Measurements from ENCODE around the gene NUP153.
A peak's percentile ranks its signal among the peaks of the same experiment; 100 is the strongest.
"Not testable (repeated sequence)": the region's sequence is repeated elsewhere in the genome, so short reads cannot be mapped to it uniquely, and the experiment has no call there.

Gene NUP153

GRCh38 chr6:17706580-17707370, at the start of gene NUP153:
TSS of gene NUP153 (minus strand) at chr6:17706925. CDS start at chr6:17706387, 538 bp downstream.
- H3K36me3 ChIP-seq (ENCODE audit: control insufficient read depth in 5 of 5, insufficient read depth in 5 of 5, low read length in 5 of 5), result no peaks in the 10 kb centered on the region
- H3K4me3 ChIP-seq (ENCODE audit: low read depth in 1 of 5, low read length in 5 of 5), result peak within 1 kb of the TSS; percentile 79 to 92 (median 86)
- H3K27me3 ChIP-seq (ENCODE audit: control insufficient read depth in 5 of 5, insufficient read depth in 4 of 5, low read length in 5 of 5), result no peaks in the 10 kb centered on the region
- peak within 1 kb of the TSS; percentile 100 for H3K27ac ChIP-seq (ENCODE audit: low read depth, low read length)
- peaks cover 0 to 39% (median 29%) of the 10 kb centered on the region in 5 donors for H3K4me1 ChIP-seq (ENCODE audit: control insufficient read depth in 5 of 5, insufficient read depth in 5 of 5, low read length in 5 of 5)
- H3K9me3 ChIP-seq (ENCODE audit: control insufficient read depth in 5 of 5, low read length in 5 of 5), result no peaks in the 10 kb centered on the region
- H3K9ac ChIP-seq (ENCODE audit: low read length in 5 of 5), result peak within 1 kb of the TSS; percentile 63 to 100 (median 99)

GRCh38 chr6:17754254-17754653, 47.5 kb upstream of the NUP153 start:
- Histone ChIP-seq H3K4me3 (ENCODE audit: low read depth in 1 of 5, low read length in 5 of 5) (no peak overlapping the region), H3K9ac (ENCODE audit: low read length in 5 of 5) (no peak overlapping the region)

GRCh38 chr6:17745324-17745723, 38.6 kb upstream of the NUP153 start:
- H3K27me3 ChIP-seq (ENCODE audit: control insufficient read depth in 5 of 5, insufficient read depth in 4 of 5, low read length in 5 of 5); H3K4me3 ChIP-seq (ENCODE audit: low read depth in 1 of 5, low read length in 5 of 5); H3K36me3 ChIP-seq (ENCODE audit: control insufficient read depth in 5 of 5, insufficient read depth in 5 of 5, low read length in 5 of 5); H3K9me3 ChIP-seq (ENCODE audit: control insufficient read depth in 5 of 5, low read length in 5 of 5); H3K27ac ChIP-seq (ENCODE audit: low read depth, low read length); H3K4me1 ChIP-seq (ENCODE audit: control insufficient read depth in 5 of 5, insufficient read depth in 5 of 5, low read length in 5 of 5); H3K9ac ChIP-seq (ENCODE audit: low read length in 5 of 5): not testable (repeated sequence)

More at GRCh38 chr6:17754254-17754653, 47.5 kb upstream of the NUP153 start:
- Histone ChIP-seq H3K36me3 (ENCODE audit: control insufficient read depth in 5 of 5, insufficient read depth in 5 of 5, low read length in 5 of 5) (peaks cover 0 to 6% (median 4%) of the 10 kb centered on the region in 5 donors), H3K27ac (ENCODE audit: low read depth, low read length) (no peak overlapping the region), H3K27me3 (ENCODE audit: control insufficient read depth in 5 of 5, insufficient read depth in 4 of 5, low read length in 5 of 5) (no peaks in the 10 kb centered on the region), H3K9me3 (ENCODE audit: control insufficient read depth in 5 of 5, low read length in 5 of 5) (no peaks in the 10 kb centered on the region), H3K4me1 (ENCODE audit: control insufficient read depth in 5 of 5, insufficient read depth in 5 of 5, low read length in 5 of 5) (no peaks in the 10 kb centered on the region)

- not testable (repeated sequence) for H3K36me3 ChIP-seq (ENCODE audit: control insufficient read depth in 5 of 5, insufficient read depth in 5 of 5, low read length in 5 of 5); H3K27me3 ChIP-seq (ENCODE audit: control insufficient read depth in 5 of 5, insufficient read depth in 4 of 5, low read length in 5 of 5); H3K4me1 ChIP-seq (ENCODE audit: control insufficient read depth in 5 of 5, insufficient read depth in 5 of 5, low read length in 5 of 5); H3K4me3 ChIP-seq (ENCODE audit: low read depth in 1 of 5, low read length in 5 of 5); H3K9ac ChIP-seq (ENCODE audit: low read length in 5 of 5); H3K9me3 ChIP-seq (ENCODE audit: control insufficient read depth in 5 of 5, low read length in 5 of 5); H3K27ac ChIP-seq (ENCODE audit: low read depth, low read length)
Measured at GRCh38 chr6:17744757-17745308, 38.1 kb upstream of the NUP153 start.

- Histone ChIP-seq H3K4me3 (ENCODE audit: low read depth in 1 of 5, low read length in 5 of 5) (no peak overlapping the region), H3K27ac (ENCODE audit: low read depth, low read length) (no peak overlapping the region), H3K36me3 (ENCODE audit: control insufficient read depth in 5 of 5, insufficient read depth in 5 of 5, low read length in 5 of 5) (no peaks in the 10 kb centered on the region), H3K4me1 (ENCODE audit: control insufficient read depth in 5 of 5, insufficient read depth in 5 of 5, low read length in 5 of 5) (peaks cover 0 to 2% (median 0%) of the 10 kb centered on the region in 5 donors), H3K27me3 (ENCODE audit: control insufficient read depth in 5 of 5, insufficient read depth in 4 of 5, low read length in 5 of 5) (peaks cover 0 to 3% (median 0%) of the 10 kb centered on the region in 5 donors), H3K9ac (ENCODE audit: low read length in 5 of 5) (no peak overlapping the region), H3K9me3 (ENCODE audit: control insufficient read depth in 5 of 5, low read length in 5 of 5) (no peaks in the 10 kb centered on the region)
Measured at GRCh38 chr6:17744019-17744756, 37.5 kb upstream of the NUP153 start.

- Histone ChIP-seq H3K4me1 (ENCODE audit: control insufficient read depth in 5 of 5, insufficient read depth in 5 of 5, low read length in 5 of 5) (peaks cover 0 to 2% (median 0%) of the 10 kb centered on the region in 5 donors), H3K9me3 (ENCODE audit: control insufficient read depth in 5 of 5, low read length in 5 of 5) (peaks cover 0 to 25% (median 15%) of the 10 kb centered on the region in 5 donors), H3K27ac (ENCODE audit: low read depth, low read length) (no peak overlapping the region), H3K36me3 (ENCODE audit: control insufficient read depth in 5 of 5, insufficient read depth in 5 of 5, low read length in 5 of 5) (no peaks in the 10 kb centered on the region), H3K9ac (ENCODE audit: low read length in 5 of 5) (no peak overlapping the region), H3K27me3 (ENCODE audit: control insufficient read depth in 5 of 5, insufficient read depth in 4 of 5, low read length in 5 of 5) (peaks cover 0 to 3% (median 0%) of the 10 kb centered on the region in 5 donors), H3K4me3 (ENCODE audit: low read depth in 1 of 5, low read length in 5 of 5) (no peak overlapping the region)
Measured at GRCh38 chr6:17741507-17741906, 34.8 kb upstream of the NUP153 start.

- H3K27ac ChIP-seq (ENCODE audit: low read depth, low read length), result no peak overlapping the region
Measured at GRCh38 chr6:17740559-17741220, 34.0 kb upstream of the NUP153 start.

GRCh38 chr6:17737704-17738252, 31.1 kb upstream of the NUP153 start:
- Histone ChIP-seq H3K9me3 (ENCODE audit: control insufficient read depth in 5 of 5, low read length in 5 of 5) (peaks cover 0 to 25% (median 15%) of the 10 kb centered on the region in 5 donors), H3K27ac (ENCODE audit: low read depth, low read length) (no peak overlapping the region), H3K4me1 (ENCODE audit: control insufficient read depth in 5 of 5, insufficient read depth in 5 of 5, low read length in 5 of 5) (peaks cover 0 to 2% (median 0%) of the 10 kb centered on the region in 5 donors), H3K9ac (ENCODE audit: low read length in 5 of 5) (no peak overlapping the region), H3K27me3 (ENCODE audit: control insufficient read depth in 5 of 5, insufficient read depth in 4 of 5, low read length in 5 of 5) (peaks cover 0 to 3% (median 0%) of the 10 kb centered on the region in 5 donors), H3K4me3 (ENCODE audit: low read depth in 1 of 5, low read length in 5 of 5) (no peak overlapping the region), H3K36me3 (ENCODE audit: control insufficient read depth in 5 of 5, insufficient read depth in 5 of 5, low read length in 5 of 5) (no peaks in the 10 kb centered on the region)

More at GRCh38 chr6:17740559-17741220, 34.0 kb upstream of the NUP153 start:
- H3K27me3 ChIP-seq (ENCODE audit: control insufficient read depth in 5 of 5, insufficient read depth in 4 of 5, low read length in 5 of 5), result peaks cover 0 to 3% (median 0%) of the 10 kb centered on the region in 5 donors
- peaks cover 0 to 25% (median 15%) of the 10 kb centered on the region in 5 donors for H3K9me3 ChIP-seq (ENCODE audit: control insufficient read depth in 5 of 5, low read length in 5 of 5)
- H3K4me3 ChIP-seq (ENCODE audit: low read depth in 1 of 5, low read length in 5 of 5), result no peak overlapping the region
- no peaks in the 10 kb centered on the region for H3K36me3 ChIP-seq (ENCODE audit: control insufficient read depth in 5 of 5, insufficient read depth in 5 of 5, low read length in 5 of 5)
- no peak overlapping the region for H3K9ac ChIP-seq (ENCODE audit: low read length in 5 of 5)
- peaks cover 0 to 2% (median 0%) of the 10 kb centered on the region in 5 donors for H3K4me1 ChIP-seq (ENCODE audit: control insufficient read depth in 5 of 5, insufficient read depth in 5 of 5, low read length in 5 of 5)

GRCh38 chr6:17735311-17735710, 28.6 kb upstream of the NUP153 start:
- not testable (repeated sequence) for H3K4me1 ChIP-seq (ENCODE audit: control insufficient read depth in 5 of 5, insufficient read depth in 5 of 5, low read length in 5 of 5); H3K36me3 ChIP-seq (ENCODE audit: control insufficient read depth in 5 of 5, insufficient read depth in 5 of 5, low read length in 5 of 5); H3K27me3 ChIP-seq (ENCODE audit: control insufficient read depth in 5 of 5, insufficient read depth in 4 of 5, low read length in 5 of 5); H3K4me3 ChIP-seq (ENCODE audit: low read depth in 1 of 5, low read length in 5 of 5); H3K9ac ChIP-seq (ENCODE audit: low read length in 5 of 5); H3K27ac ChIP-seq (ENCODE audit: low read depth, low read length)
- peaks cover 0 to 25% (median 15%) of the 10 kb centered on the region in 5 donors for H3K9me3 ChIP-seq (ENCODE audit: control insufficient read depth in 5 of 5, low read length in 5 of 5)

Measured in subcutaneous abdominal adipose tissue (tissue), 5 donors.